Loucy (cell line): ENCODE results near the gene TBC1D1.

Experiments
- CTCF ChIP-seq: fragments of 200-600 bp; sonication (generic); conservative IDR thresholded peaks from 2 replicates; pipeline ENCODE4 v1.5.1; 2014; ENCODE audit warnings: mild to moderate bottlenecking, antibody characterized with exemption, low read length
- EZH2phosphoT487 ChIP-seq: fragments of 200-600 bp; IDR thresholded peaks from 2 replicates; pipeline ENCODE4 v1.6.1; 2018; ENCODE audit warnings: antibody characterized with exemption, mild to moderate bottlenecking, moderate library complexity, borderline replicate concordance

- TF ChIP-seq CTCF (no peak), EZH2phosphoT487 (no peak)
These were observed 185.3 kb downstream of the TBC1D1 start for GRCh38 chr4:38076153-38076669.
